Heart left ventricle (tissue), 16 donors: Measurements from ENCODE around the gene NWD2. TPM values are rescaled to one million over a fixed set of nuclear protein-coding genes. Genes with fewer than 3 reads are reported as not detected.

Source experiments
- ATAC-seq, 4 donors: fragments of 200-7000 bp; cut with Tn5 transposase; one replicate each; pipeline ENCODE4 v1.9.1; 2020 to 2022; ENCODE audit warnings: moderate library complexity in 4 of 4, mild to moderate bottlenecking in 3 of 4, moderate number of reproducible peaks in 1 of 4
- DNase-seq, 5 donors: peaks; one replicate each; pipeline ENCODE4 v3.0.0-alpha.2; 2020
- H3K27ac ChIP-seq, 12 donors: fragments of 200-600 bp; sonication (generic) in 4 of 12; one replicate each; pipeline versions ENCODE4 v1.5.0 to v1.8.0; 2016 to 2022; ENCODE audit warnings: mild to moderate bottlenecking in 2 of 12
- H3K27me3 ChIP-seq, 9 donors: fragments of 200-600 bp; sonication (generic) in 2 of 9; one replicate each; pipeline versions ENCODE4 v1.5.1 to v1.8.0; 2016 to 2022; ENCODE audit warnings: mild to moderate bottlenecking in 3 of 9
- H3K36me3 ChIP-seq, 9 donors: fragments of 200-600 bp; sonication (generic) in 2 of 9; one replicate each; pipeline versions ENCODE4 v1.5.0 to v1.8.0; 2018 to 2022; ENCODE audit warnings: mild to moderate bottlenecking in 2 of 9
- H3K4me1 ChIP-seq, 12 donors: fragments of 200-600 bp; sonication (generic) in 4 of 12; one replicate each; pipeline versions ENCODE4 v1.5.0 to v1.8.0; 2016 to 2022; ENCODE audit warnings: mild to moderate bottlenecking in 3 of 12
- H3K4me3 ChIP-seq, 12 donors: fragments of 200-600 bp; sonication (generic) in 4 of 12; one replicate each; pipeline versions ENCODE4 v1.5.0 to v1.8.0; 2017 to 2022; ENCODE audit warnings: mild to moderate bottlenecking in 9 of 12, moderate library complexity in 4 of 12
- H3K9me3 ChIP-seq, 12 donors: fragments of 200-600 bp; sonication (generic) in 4 of 12; one replicate each; pipeline versions ENCODE4 v1.5.0 to v1.8.0; 2016 to 2022; ENCODE audit warnings: mild to moderate bottlenecking in 1 of 12
- CTCF ChIP-seq, 12 donors: fragments of 200-600 bp; sonication (generic) in 4 of 12; IDR thresholded peaks; one replicate each; pipeline versions ENCODE4 v1.5.0 to v1.8.0; 2018 to 2022; ENCODE audit warnings: antibody characterized with exemption in 12 of 12, mild to moderate bottlenecking in 5 of 12
- POLR2A ChIP-seq, 2 donors: fragments of 450-650 bp; IDR thresholded peaks; one replicate each; pipeline ENCODE4 v1.6.1; 2017; ENCODE audit warnings: antibody characterized with exemption in 2 of 2, mild to moderate bottlenecking in 2 of 2, moderate library complexity in 2 of 2
- WGBS, 4 donors: extraction: QIAGEN DNeasy Blood & Tissue Kit in 2 of 4; methylation state at CpG; one replicate each; pipeline versions ENCODE4 v1.1.5 to v1.1.7; 2013 to 2018; 5-methylcytosine and 5-hydroxymethylcytosine counted together
- intact Hi-C, 10 donors: fragments of 100-400 bp; cut with DNase I; formaldehyde crosslinking; loops; one replicate each; pipeline versions ENCODE4 v1.11.1 to v1.14.2; 2022
- polyA plus RNA-seq, 2 donors: library from polyadenylated mRNA; stranded (reverse); fragments of 200-250 nt; gene quantifications; one replicate each; pipeline ENCODE4 v1.2.3, GENCODE V29; 2013
- total RNA-seq, 9 donors: library from RNA; depleted of rRNA in 2 of 9; stranded (reverse); fragments of >200 nt in 2 of 9; fragmentation: NEBNext Ultra II Directional in 3 of 9; extraction: Animal tissue kit (Norgen Biotek cat#: 25700) in 3 of 9; gene quantifications; one replicate each; pipeline versions ENCODE4 v1.1.0 to v1.2.4, GENCODE V29; 2016 to 2023
- donor health status: ischemic (EF 13 %, LVEDD 7.1; RV severe dilation, severe dysfunction).
- donor health status: healthy with polysubstance abuse.
- donor health status: DM: no; HTN: yes; CAD: no.
- donor health status: DM: no; HTN: no; CAD: no.
- donor health status: ischemic (EF 25% LVEDD 6.9; RV normal size, moderate dysfunction).
- donor health status: ischemic (EF 25% LVEDD 5.7; RV mildly dilated, moderate dysfunction).
- donor health status: healthy.
- donor health status: DM: yes; HTN: yes; CAD: no.
- donor health status: ischemic (EF 35%, LVEDD 5.7; RV mildly dilated, moderate dysfunction).
- donor health status: nonischemic (EF 11% LVEDD 7.7; RV severe dilation, severe dysfunction).
- donor health status: DM: yes; HTN: yes; CAD: no.
- donor health status: PGD.
- donor health status: ischemic (EF 29% LVEDD 5.4; RV normal size, mild dysfunction).
- donor health status: nonischemic (EF 23%, LVEDD 6.1; RV moderate dilation, normal function).

NWD2 gene
- total and polyA plus RNA-seq, 11 donors: under 0.01 to 0.16 (median 0.05) TPM; not detected in 5

GRCh38 chr4:37441231-37442061, 196.9 kb downstream of the NWD2 start:
- H3K27me3 ChIP-seq: peaks cover 0 to 11% (median 2%) of the 10 kb centered on the region in 9 donors
- intact Hi-C loops: no loop called here
- 73 to 78% (median 74%) methylated on average over 9 of the region's 9 CpGs for WGBS, 4 donors

GRCh38 chr4:37442062-37442323, 197.4 kb downstream of the NWD2 start:
- DNase-seq: no peak
- TF ChIP-seq POLR2A (IDR thresholded peaks at IDR 0.05): no peak
- no peak for TF ChIP-seq CTCF (IDR thresholded peaks at IDR 0.05)
- no peaks in the 10 kb centered on the region for H3K36me3 ChIP-seq
- no peak overlapping the region for H3K27ac ChIP-seq
- no peaks in the 10 kb centered on the region for H3K4me1 ChIP-seq
- WGBS, 4 donors: 30 to 46% (median 43%) methylated on average over 1 of the region's 1 CpG
- no peak overlapping the region for H3K4me3 ChIP-seq
- intact Hi-C loops: no loop called here
- ATAC-seq: no peak
- H3K9me3 ChIP-seq: no peaks in the 10 kb centered on the region
- peaks cover 0 to 16% (median 2%) of the 10 kb centered on the region in 9 donors for H3K27me3 ChIP-seq

More at GRCh38 chr4:37441231-37442061, 196.9 kb downstream of the NWD2 start:
- Histone ChIP-seq H3K27ac (no peak overlapping the region), H3K36me3 (no peaks in the 10 kb centered on the region), H3K9me3 (no peaks in the 10 kb centered on the region), H3K4me3 (no peak overlapping the region), H3K4me1 (no peaks in the 10 kb centered on the region)
- DNase-seq (no peak), ATAC-seq (no peak)
- TF ChIP-seq POLR2A (IDR thresholded peaks at IDR 0.05) (no peak), CTCF (IDR thresholded peaks at IDR 0.05) (no peak)

- 80 to 85% (median 85%) methylated on average over 4 of the region's 4 CpGs for WGBS, 4 donors
- Histone ChIP-seq H3K27ac (no peak overlapping the region), H3K4me3 (no peak overlapping the region), H3K27me3 (peaks cover 0 to 18% (median 2%) of the 10 kb centered on the region in 9 donors), H3K36me3 (no peaks in the 10 kb centered on the region), H3K9me3 (no peaks in the 10 kb centered on the region), H3K4me1 (no peaks in the 10 kb centered on the region)
- DNase-seq (no peak), ATAC-seq (no peak)
- intact Hi-C loops: no loop called here
- TF ChIP-seq CTCF (IDR thresholded peaks at IDR 0.05) (no peak), POLR2A (IDR thresholded peaks at IDR 0.05) (no peak)
These were observed 198.6 kb downstream of the NWD2 start for GRCh38 chr4:37443137-37443536.

GRCh38 chr4:37445023-37445422, 200.5 kb downstream of the NWD2 start:
- Histone ChIP-seq H3K36me3 (no peaks in the 10 kb centered on the region), H3K9me3 (no peaks in the 10 kb centered on the region), H3K4me3 (no peak overlapping the region), H3K4me1 (no peaks in the 10 kb centered on the region), H3K27me3 (peaks cover 0 to 34% (median 2%) of the 10 kb centered on the region in 9 donors), H3K27ac (no peak overlapping the region)
- ATAC-seq (no peak), DNase-seq (no peak)
- WGBS, 4 donors: 95 to 99% (median 97%) methylated on average over 9 of the region's 9 CpGs
- no peak for TF ChIP-seq POLR2A (IDR thresholded peaks at IDR 0.05)
- no peak for TF ChIP-seq CTCF (IDR thresholded peaks at IDR 0.05)
- intact Hi-C loops: no loop called here
